Osteoblast (primary cell): ENCODE measurements around the gene UQCC2. TPM values are rescaled to one million over a fixed set of nuclear protein-coding genes. Genes with fewer than 3 reads are reported as not detected.

Experiments used
- DNase-seq: peaks from one replicate; pipeline ENCODE4 v3.0.0; 2011; ENCODE audit warnings: low spot score, mixed read lengths; ENCODE audit not compliant: insufficient read length; ENCODE audit errors: missing footprints
- H2AFZ ChIP-seq: 2 replicates; pipeline ENCODE4 v1.6.0; 2011; ENCODE audit warnings: mild to moderate bottlenecking, low read length
- H3K27ac ChIP-seq: 2 replicates; pipeline ENCODE4 v1.5.1; 2011; ENCODE audit warnings: mild to moderate bottlenecking, low read depth, low read length, moderate library complexity
- H3K27me3 ChIP-seq: 2 replicates; pipeline ENCODE4 v1.6.0; 2012; ENCODE audit warnings: mild to moderate bottlenecking, control low read depth, inconsistent platforms, low read length, moderate library complexity; ENCODE audit not compliant: insufficient read depth
- H3K36me3 ChIP-seq: 2 replicates; pipeline ENCODE4 v1.5.1; 2011; ENCODE audit warnings: mild to moderate bottlenecking, low read length, control low read depth, moderate library complexity; ENCODE audit not compliant: insufficient read depth
- H3K4me1 ChIP-seq: 2 replicates; pipeline ENCODE4 v1.5.1; 2011; ENCODE audit warnings: mild to moderate bottlenecking, low read length, control low read depth, moderate library complexity; ENCODE audit not compliant: insufficient read depth
- H3K4me2 ChIP-seq: 2 replicates; pipeline ENCODE4 v1.6.0; 2011; ENCODE audit warnings: mild to moderate bottlenecking, low read length; ENCODE audit not compliant: insufficient read depth
- H3K4me3 ChIP-seq: fragments of 200-600 bp; sonication (generic); 3 replicates; pipeline ENCODE4 v1.5.1; 2012; ENCODE audit warnings: mild to moderate bottlenecking, low read length, inconsistent platforms; ENCODE audit not compliant: insufficient read depth
- H3K79me2 ChIP-seq: 2 replicates; pipeline ENCODE4 v1.6.0; 2012; ENCODE audit warnings: mild to moderate bottlenecking, low read length, control low read depth, inconsistent platforms; ENCODE audit not compliant: insufficient read depth
- H3K9me3 ChIP-seq: 2 replicates; pipeline ENCODE4 v1.5.1; 2011; ENCODE audit warnings: low read depth, low read length, control low read depth
- H4K20me1 ChIP-seq: 2 replicates; pipeline ENCODE4 v1.6.0; 2012; ENCODE audit warnings: mild to moderate bottlenecking, low read length, control low read depth; ENCODE audit not compliant: insufficient read depth
- total RNA-seq: library from RNA; depleted of rRNA; stranded (reverse); fragments of >200 nt; gene quantifications from 2 replicates; pipeline ENCODE4 v1.2.3, GENCODE V29; 2012
- TF ChIP-seq, protein P1 (sequence below): IDR thresholded peaks from 2 replicates; pipeline ENCODE4 v1.5.1; 2011; ENCODE audit warnings: mild to moderate bottlenecking, low read depth, low read length, moderate library complexity; ENCODE audit errors: extremely low read depth

UQCC2 gene
- total RNA-seq, 1 donor = 15.2 TPM

DNA sequence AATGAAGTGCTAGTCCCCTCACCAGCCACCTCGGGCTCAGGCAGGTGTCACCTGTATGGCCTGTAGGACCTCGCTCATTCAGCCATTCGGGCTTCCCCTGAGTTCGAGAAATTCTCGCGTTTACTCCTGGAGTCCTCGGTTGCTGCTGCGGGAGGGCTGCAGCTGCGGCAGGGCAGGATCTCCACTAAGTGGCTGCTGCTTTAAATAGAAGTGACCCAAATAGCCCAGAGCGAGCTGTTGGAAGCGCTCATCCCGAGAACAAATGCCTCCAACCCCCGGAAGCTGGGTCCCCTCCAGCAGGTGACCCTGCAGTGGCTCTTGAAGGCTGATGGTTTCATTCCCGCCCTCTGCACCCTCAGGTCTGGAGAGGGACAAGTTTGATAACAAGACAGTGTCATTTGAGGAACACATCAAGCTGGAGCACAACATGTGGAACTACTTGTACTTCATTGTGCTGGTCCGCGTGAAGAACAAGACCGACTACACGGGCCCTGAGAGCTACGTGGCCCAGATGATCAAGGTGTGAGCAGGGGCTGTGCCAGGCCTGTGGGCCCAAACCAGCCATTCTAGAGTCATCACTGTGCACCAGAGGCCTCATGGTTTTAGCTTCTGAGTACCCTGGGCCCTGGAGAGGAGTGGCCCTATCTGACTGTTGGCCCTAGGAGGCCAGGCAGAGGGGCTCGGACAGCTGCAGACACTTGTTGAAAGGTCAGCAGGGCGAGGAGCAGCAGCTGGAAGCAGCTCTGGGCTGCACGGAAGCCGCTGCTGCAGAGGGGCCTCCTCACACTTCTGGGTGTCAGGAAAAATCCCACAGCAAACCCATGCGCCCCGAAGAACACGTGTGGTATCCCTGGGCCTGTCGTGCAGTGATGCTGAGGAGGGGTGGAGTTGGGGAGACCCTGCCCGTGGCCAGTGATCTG, 18.1 kb downstream of the UQCC2 start:
- Histone ChIP-seq H3K27ac (peak overlapping the region; percentile 71), H3K9me3 (no peaks in the 10 kb centered on the region), H3K27me3 (no peaks in the 10 kb centered on the region), H3K4me1 (peaks cover 47% of the 10 kb centered on the region), H3K36me3 (peaks cover 59% of the 10 kb centered on the region), H2AFZ (no peak overlapping the region), H3K4me2 (no peak overlapping the region), H4K20me1 (no peaks in the 10 kb centered on the region), H3K79me2 (peaks cover 9% of the 10 kb centered on the region), H3K4me3 (no peak overlapping the region)
- TF ChIP-seq, protein P1, sequence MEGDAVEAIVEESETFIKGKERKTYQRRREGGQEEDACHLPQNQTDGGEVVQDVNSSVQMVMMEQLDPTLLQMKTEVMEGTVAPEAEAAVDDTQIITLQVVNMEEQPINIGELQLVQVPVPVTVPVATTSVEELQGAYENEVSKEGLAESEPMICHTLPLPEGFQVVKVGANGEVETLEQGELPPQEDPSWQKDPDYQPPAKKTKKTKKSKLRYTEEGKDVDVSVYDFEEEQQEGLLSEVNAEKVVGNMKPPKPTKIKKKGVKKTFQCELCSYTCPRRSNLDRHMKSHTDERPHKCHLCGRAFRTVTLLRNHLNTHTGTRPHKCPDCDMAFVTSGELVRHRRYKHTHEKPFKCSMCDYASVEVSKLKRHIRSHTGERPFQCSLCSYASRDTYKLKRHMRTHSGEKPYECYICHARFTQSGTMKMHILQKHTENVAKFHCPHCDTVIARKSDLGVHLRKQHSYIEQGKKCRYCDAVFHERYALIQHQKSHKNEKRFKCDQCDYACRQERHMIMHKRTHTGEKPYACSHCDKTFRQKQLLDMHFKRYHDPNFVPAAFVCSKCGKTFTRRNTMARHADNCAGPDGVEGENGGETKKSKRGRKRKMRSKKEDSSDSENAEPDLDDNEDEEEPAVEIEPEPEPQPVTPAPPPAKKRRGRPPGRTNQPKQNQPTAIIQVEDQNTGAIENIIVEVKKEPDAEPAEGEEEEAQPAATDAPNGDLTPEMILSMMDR = no peak
- peak; percentile 71 for DNase-seq

DNA sequence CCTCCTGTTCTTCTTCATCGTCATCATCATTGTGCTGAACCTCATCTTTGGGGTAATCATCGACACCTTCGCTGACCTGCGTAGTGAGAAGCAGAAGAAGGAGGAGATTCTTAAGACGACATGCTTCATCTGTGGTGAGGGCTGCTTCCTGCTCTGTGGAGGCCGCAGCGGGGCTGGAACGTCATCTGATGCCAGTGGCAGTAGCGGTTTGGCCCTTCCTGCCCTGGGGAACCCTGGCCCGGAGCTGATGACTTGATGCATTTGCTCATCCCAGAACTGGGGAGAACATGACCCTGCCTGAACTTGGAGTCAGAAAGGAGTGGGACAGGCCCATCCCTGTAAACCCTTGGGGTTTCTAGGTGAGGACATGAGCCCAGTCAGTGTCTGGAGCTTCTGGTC, 18.7 kb downstream of the UQCC2 start:
- DNase-seq = peak; percentile 96
- H3K4me2 ChIP-seq = no peak overlapping the region
- no peaks in the 10 kb centered on the region for H4K20me1 ChIP-seq
- peaks cover 54% of the 10 kb centered on the region for H3K36me3 ChIP-seq
- peaks cover 47% of the 10 kb centered on the region for H3K4me1 ChIP-seq
- H3K79me2 ChIP-seq = peaks cover 9% of the 10 kb centered on the region
- H3K27me3 ChIP-seq = no peaks in the 10 kb centered on the region
- H3K27ac ChIP-seq = peak overlapping the region; percentile 71
- TF ChIP-seq, protein P1 = no peak
- no peak overlapping the region for H2AFZ ChIP-seq
- no peak overlapping the region for H3K4me3 ChIP-seq
- no peaks in the 10 kb centered on the region for H3K9me3 ChIP-seq

DNA sequence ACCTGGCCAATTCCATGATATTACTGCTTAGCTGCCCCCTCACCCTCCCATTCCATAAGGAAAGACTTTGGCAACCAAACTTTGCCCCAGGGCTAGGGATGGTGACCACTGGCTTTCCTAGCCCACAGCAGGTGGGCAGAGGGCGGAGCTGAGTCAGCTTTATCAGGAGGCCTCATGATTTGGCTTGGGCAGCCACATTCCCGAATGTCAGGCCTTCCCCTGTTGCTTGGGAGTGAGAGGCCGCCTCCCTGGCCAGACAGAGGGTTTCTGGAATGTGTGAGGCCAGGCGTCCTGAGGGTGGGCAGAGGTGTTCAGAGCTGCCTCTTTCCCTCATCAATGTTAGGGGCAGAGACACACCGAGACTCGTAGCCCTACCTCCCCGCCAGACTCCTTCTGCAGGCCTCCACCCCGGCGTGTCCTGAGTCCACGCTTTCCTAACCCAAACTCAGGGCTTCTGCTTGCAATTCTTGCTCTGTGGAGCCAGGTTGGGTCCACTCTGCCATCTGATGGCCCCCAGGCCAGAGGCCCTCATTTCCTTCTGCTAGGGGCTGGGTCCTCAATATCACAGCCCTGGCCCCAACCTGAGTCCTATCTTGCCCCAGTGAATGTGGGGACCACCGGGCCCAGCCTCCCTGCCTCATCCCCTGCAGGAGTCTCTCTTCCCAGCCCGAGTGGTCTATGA, 19.3 kb downstream of the UQCC2 start:
- no peak overlapping the region for H3K4me2 ChIP-seq
- H3K79me2 ChIP-seq = peaks cover 9% of the 10 kb centered on the region
- H3K9me3 ChIP-seq = no peaks in the 10 kb centered on the region
- no peak overlapping the region for H3K4me3 ChIP-seq
- no peaks in the 10 kb centered on the region for H3K27me3 ChIP-seq
- H4K20me1 ChIP-seq = no peaks in the 10 kb centered on the region
- H3K27ac ChIP-seq = peak overlapping the region; percentile 71
- peaks cover 44% of the 10 kb centered on the region for H3K4me1 ChIP-seq
- peak; percentile 97 for DNase-seq
- TF ChIP-seq, protein P1 = no peak
- H3K36me3 ChIP-seq = peaks cover 49% of the 10 kb centered on the region
- H2AFZ ChIP-seq = no peak overlapping the region
